Lower leg skin (tissue), 4 donors: ENCODE measurements around the gene GJC2. TPM values are rescaled to one million over a fixed set of nuclear protein-coding genes. Genes with fewer than 3 reads are reported as not detected.

ENCODE experiments used
- DNase-seq, 2 donors: peaks; one replicate each; pipeline ENCODE4 v3.0.0-alpha.2; 2019; ENCODE audit warnings: low spot score in 2 of 2
- H3K4me3 ChIP-seq: fragments of 200-600 bp; sonication (generic); 2 replicates; pipeline ENCODE4 v1.5.1; 2017; ENCODE audit warnings: mild to moderate bottlenecking, low read depth; ENCODE audit not compliant: poor library complexity, severe bottlenecking
- POLR2A ChIP-seq, 2 donors: fragments of 450-650 bp; IDR thresholded peaks; one replicate each; pipeline ENCODE4 v1.6.1; 2016 to 2017; ENCODE audit warnings: antibody characterized with exemption in 2 of 2, mild to moderate bottlenecking in 1 of 2, moderate library complexity in 1 of 2
- WGBS, 2 donors: methylation state at CpG; one replicate each; pipeline ENCODE4 v1.1.5; 2018; 5-methylcytosine and 5-hydroxymethylcytosine counted together
- intact Hi-C: fragments of 100-400 bp; cut with DNase I; formaldehyde crosslinking; loops from one replicate; pipeline ENCODE4 v1.15.0; 2023; ENCODE audit warnings: low total_unique reads
- total RNA-seq, 4 donors: library from RNA; depleted of rRNA; stranded (reverse); fragments of >200 nt; gene quantifications; one replicate each; pipeline ENCODE4 v1.1.0, GENCODE V29; 2016
- TF ChIP-seq, protein P1 (sequence below), 3 donors: fragments of 450-650 bp; IDR thresholded peaks; one replicate each; pipeline ENCODE4 v1.5.1; 2016; ENCODE audit warnings: antibody characterized with exemption in 3 of 3, mild to moderate bottlenecking in 3 of 3, moderate library complexity in 2 of 3

Gene GJC2
- total RNA-seq, 4 donors from 2014 or later: 1.3 to 3.3 (median 2.6) TPM

DNA sequence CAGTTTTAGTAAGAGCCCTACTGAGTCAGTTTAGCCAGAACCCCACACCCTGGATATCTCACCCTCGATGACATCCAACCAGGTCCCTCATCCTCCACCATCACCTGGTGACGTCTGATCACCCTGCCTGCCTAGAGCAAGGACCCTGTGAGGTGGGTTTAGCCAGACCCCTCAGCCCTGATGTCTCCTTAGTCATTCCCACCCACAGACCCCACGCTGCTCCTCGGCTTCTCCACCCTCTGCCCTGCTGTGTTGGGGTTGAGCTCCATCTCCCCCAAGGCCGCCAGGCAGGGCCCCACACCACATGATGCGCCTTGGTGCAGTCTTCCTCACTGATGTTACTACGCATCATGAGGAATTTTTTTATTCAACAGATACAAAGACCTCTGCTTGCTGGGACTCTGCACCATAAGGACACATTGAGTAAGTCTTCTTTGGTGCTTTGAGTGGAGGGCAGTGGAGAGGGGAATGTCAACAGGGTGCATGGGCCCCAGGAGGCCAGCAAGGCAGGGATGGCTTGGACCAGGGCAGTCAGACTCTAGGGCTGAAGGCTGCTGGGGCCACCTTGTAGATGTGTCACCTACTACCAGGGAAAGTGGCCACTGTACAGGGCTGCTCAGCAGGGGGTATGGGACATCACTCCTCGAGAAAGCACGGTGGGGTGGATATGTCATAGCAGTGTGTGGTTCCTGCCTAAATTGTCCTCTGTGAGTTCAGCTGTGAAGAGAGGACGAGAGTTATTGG is 14.2 kb downstream of the GJC2 start:
- 91 to 95% methylated on average over 10 of the region's 10 CpGs for WGBS, 2 donors
- intact Hi-C loops: no loop called here
- no peak for TF ChIP-seq POLR2A (IDR thresholded peaks at IDR 0.05)
- TF ChIP-seq, protein P1, sequence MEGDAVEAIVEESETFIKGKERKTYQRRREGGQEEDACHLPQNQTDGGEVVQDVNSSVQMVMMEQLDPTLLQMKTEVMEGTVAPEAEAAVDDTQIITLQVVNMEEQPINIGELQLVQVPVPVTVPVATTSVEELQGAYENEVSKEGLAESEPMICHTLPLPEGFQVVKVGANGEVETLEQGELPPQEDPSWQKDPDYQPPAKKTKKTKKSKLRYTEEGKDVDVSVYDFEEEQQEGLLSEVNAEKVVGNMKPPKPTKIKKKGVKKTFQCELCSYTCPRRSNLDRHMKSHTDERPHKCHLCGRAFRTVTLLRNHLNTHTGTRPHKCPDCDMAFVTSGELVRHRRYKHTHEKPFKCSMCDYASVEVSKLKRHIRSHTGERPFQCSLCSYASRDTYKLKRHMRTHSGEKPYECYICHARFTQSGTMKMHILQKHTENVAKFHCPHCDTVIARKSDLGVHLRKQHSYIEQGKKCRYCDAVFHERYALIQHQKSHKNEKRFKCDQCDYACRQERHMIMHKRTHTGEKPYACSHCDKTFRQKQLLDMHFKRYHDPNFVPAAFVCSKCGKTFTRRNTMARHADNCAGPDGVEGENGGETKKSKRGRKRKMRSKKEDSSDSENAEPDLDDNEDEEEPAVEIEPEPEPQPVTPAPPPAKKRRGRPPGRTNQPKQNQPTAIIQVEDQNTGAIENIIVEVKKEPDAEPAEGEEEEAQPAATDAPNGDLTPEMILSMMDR (IDR thresholded peaks at IDR 0.05): no peak
- no peak overlapping the region for H3K4me3 ChIP-seq
- no peak for DNase-seq

DNA sequence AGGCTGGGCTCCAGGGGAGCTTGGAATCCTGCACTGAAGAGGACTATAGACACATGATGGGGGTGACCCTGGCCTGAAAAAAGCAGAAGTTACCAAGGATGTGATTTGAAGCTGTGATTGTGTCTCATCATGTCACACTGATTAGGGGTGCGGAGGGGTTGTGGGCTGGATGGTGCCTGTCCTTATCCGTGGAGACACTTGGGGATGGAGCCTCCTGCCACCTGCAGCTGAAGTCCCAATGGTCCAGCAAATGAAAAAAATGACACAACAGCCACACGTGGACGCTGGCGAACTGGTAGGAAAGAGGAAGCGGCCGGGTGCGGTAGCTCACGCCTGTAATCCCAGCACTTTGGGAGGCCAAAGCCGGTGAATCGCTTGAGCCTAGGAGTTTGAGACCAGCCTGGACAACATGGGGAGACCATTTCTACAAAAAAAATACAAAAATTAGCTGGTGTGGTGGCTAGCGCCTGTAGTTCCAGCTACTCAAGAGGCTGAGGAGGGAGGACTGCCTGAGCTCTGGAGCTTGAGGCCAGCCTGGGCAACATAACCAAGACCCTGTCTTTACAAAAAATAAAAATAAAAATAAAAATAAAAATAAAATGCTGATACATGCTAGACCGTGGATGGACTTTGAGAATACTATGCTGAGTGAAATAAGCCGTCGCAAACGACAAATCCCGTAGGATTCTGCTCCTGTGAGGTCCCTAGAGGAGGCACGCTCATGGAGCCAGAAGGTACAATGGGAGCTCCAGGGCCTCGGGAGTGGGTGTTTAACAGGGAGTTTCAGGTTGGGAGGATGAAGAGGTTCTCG is 15.0 kb downstream of the GJC2 start:
- 46 to 52% methylated on average over 20 of the region's 20 CpGs for WGBS, 2 donors
- peak in 1 of 2 donors; percentile 90 for DNase-seq
- no peak overlapping the region for H3K4me3 ChIP-seq
- intact Hi-C loops: no loop called here
- TF ChIP-seq POLR2A (IDR thresholded peaks at IDR 0.05): no peak

DNA sequence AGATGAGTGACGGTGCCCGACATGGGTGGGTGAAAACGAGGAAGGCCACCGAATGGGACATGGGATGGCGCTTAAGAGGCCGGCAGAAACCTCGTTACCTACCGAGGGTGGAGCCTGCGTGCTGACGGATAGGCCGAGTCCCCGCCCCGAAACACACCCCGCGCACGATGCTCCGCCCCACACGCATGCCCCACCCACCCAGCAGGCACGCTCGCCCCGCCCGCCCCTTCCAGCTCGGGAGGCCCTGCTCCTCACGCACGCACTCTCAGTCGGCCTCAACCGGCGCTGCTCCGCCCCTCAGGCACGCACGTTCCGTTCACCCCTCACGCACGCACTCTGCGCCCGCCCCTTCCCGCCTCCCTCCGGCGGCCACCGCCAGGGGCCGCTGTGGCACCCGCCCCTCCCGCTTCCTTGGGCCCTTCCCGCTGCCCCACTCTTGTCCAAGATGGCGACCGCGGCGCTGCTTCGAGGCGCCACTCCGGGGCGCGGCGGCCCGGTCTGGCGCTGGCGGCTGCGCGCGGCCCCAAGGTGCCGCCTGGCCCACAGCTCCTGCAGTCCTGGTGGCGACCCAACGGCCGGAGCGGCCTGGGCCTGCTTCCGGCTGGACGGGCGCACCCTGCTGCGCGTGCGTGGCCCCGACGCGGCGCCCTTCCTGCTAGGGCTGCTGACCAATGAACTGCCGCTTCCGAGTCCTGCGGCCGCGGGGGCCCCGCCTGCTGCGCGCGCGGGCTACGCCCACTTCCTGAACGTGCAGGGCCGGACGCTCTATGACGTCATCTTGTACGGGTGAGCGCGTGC is 15.8 kb downstream of the GJC2 start, which contains the start of gene IBA57:
IBA57 (plus strand) TSS at position 433 of the 798 bp plus-strand sequence; CDS start at position 446, 13 bp downstream.
- peak in 1 of 2 donors; percentile 90 for TF ChIP-seq POLR2A (IDR thresholded peaks at IDR 0.05)
- TF ChIP-seq, protein P1 (IDR thresholded peaks at IDR 0.05): no peak

DNA sequence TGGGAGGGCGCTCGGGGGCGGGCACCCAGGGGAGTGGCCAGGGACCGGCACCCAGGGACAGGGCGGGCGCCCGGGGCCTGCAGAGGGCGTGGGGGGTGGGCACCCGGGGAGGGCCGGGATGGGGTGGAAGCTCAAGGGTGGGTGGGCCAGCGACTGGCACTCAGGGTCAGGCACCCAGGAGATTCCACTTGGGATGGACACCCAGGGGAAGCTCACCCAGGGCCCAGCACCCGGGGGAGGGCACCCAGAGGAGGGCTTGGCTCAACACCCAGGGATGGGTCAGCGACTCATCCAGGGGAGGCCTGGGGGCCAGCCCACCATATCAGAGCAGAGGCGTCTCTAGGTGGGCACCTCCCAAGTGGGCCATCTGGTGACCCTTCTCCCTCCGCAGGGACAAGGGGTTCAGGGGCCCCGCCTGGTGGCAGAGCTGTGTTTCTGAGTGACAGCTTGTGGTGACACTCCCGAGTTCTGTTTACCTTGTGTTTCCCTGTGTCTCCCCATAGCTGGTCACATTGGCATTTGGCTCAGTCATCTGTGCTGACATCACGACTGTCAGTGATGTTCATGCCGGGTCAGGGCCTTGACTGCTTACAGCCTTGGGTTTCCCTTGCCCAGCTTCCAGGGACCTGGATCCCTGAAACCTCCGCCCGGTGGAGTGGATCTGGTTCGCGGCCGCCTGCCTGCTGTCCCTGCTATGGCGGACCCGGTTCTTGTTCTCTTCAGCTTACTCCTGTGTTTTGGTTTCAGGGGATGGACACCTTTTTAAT is 16.6 kb downstream of the GJC2 start:
- TF ChIP-seq, protein P1 (IDR thresholded peaks at IDR 0.05): no peak
- no peak for TF ChIP-seq POLR2A (IDR thresholded peaks at IDR 0.05)
- intact Hi-C loops: no loop called here
- H3K4me3 ChIP-seq: peak overlapping the region; percentile 33
- WGBS, 2 donors: 10 to 17% methylated on average over 22 to 25 of the region's 26 CpGs
- peak; percentile 80 to 95 for DNase-seq

More for the DNA sequence above, 15.8 kb downstream of the GJC2 start, which contains the start of gene IBA57:
- 1% methylated on average over 28 to 56 of the region's 93 CpGs for WGBS, 2 donors
- intact Hi-C loops: no loop called here
- H3K4me3 ChIP-seq: peak within 1 kb of the TSS; percentile 33
- peak; percentile 98 to 100 for DNase-seq

DNA sequence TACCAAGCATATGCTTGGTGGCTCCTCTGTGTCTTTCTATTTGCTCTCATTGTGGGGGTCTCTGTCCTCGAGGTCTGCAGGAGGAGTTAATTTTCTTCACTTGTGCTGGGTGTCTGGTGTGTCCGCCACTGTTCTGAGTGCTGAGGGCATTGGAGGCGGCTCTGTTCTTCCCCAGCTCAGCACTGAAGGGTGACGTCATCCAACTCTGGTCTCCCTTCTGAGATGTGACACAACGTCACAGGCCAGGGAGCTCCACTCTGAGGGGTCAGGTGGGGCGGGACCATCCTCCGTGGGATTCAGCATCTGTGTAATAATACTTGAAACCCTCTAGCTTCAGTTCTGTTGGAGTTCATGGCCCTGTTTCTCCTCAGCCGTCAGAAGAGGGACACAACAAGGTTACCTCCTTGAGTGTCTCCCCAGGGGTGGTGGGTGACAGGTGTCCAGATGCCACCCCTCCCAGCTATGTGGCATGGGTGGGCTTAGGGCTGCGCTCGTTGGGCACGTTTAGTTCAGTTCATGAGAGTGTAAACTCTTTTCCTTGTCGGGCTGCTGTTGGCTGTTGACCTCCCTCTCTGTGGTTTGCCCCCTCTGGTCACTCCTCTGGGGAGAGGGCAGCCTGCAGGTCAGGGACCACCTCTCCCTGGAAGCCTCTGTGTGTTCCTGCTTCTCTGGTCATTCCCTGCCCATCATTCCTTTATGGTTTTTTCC is 19.0 kb downstream of the GJC2 start:
- WGBS, 2 donors: 79% methylated on average over 11 to 12 of the region's 12 CpGs
- TF ChIP-seq POLR2A (IDR thresholded peaks at IDR 0.05): no peak
- TF ChIP-seq, protein P1 (IDR thresholded peaks at IDR 0.05): no peak
- H3K4me3 ChIP-seq: no peak overlapping the region
- DNase-seq: no peak
- intact Hi-C loops: no loop called here
